AG09319 (cell line): ENCODE measurements around the gene NHERF1.

ENCODE experiments used
- DNase-seq: peaks from one replicate; pipeline ENCODE4 v3.0.0-alpha.2; 2010; ENCODE audit warnings: low read depth; ENCODE audit errors: extremely low read depth
- TF ChIP-seq, protein P1 (sequence below): IDR thresholded peaks from 2 replicates; pipeline ENCODE4 v1.5.1; 2011; ENCODE audit warnings: low read depth, mild to moderate bottlenecking, inconsistent platforms, low read length, moderate library complexity

NHERF1 gene

DNA sequence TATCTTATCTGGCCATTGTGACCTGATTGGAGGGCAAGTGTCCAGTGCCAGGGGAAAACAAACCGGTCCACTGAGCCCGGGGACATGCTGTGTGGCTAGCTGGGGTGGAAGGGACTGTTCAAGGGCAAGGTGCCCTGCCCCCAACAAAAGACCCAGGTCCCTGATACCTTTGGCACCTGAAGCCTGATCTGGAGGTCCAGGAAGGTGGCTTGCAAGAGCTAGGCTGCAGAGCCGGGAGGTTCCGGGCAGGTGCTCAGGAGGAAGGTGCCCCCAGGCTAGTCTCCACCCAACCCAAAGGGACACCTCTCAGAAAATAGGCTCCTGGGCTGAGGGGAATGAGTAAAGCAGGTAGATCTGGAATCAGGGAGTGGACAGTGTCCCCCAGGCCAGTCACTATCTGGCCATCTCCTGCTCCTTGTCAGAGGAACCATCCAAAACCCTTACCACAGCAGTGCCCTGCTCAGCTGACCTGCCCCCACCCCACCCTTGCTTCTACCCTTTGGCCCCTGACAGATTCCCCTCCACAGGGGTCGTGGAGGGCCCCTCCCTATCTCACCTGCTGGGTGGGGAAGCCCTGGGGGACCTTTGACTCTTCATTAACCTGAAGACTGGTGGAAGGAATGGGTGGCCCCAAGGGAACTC, 21.5 kb downstream of the NHERF1 start:
- TF ChIP-seq, protein P1, sequence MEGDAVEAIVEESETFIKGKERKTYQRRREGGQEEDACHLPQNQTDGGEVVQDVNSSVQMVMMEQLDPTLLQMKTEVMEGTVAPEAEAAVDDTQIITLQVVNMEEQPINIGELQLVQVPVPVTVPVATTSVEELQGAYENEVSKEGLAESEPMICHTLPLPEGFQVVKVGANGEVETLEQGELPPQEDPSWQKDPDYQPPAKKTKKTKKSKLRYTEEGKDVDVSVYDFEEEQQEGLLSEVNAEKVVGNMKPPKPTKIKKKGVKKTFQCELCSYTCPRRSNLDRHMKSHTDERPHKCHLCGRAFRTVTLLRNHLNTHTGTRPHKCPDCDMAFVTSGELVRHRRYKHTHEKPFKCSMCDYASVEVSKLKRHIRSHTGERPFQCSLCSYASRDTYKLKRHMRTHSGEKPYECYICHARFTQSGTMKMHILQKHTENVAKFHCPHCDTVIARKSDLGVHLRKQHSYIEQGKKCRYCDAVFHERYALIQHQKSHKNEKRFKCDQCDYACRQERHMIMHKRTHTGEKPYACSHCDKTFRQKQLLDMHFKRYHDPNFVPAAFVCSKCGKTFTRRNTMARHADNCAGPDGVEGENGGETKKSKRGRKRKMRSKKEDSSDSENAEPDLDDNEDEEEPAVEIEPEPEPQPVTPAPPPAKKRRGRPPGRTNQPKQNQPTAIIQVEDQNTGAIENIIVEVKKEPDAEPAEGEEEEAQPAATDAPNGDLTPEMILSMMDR: no peak
- DNase-seq: no peak

DNA sequence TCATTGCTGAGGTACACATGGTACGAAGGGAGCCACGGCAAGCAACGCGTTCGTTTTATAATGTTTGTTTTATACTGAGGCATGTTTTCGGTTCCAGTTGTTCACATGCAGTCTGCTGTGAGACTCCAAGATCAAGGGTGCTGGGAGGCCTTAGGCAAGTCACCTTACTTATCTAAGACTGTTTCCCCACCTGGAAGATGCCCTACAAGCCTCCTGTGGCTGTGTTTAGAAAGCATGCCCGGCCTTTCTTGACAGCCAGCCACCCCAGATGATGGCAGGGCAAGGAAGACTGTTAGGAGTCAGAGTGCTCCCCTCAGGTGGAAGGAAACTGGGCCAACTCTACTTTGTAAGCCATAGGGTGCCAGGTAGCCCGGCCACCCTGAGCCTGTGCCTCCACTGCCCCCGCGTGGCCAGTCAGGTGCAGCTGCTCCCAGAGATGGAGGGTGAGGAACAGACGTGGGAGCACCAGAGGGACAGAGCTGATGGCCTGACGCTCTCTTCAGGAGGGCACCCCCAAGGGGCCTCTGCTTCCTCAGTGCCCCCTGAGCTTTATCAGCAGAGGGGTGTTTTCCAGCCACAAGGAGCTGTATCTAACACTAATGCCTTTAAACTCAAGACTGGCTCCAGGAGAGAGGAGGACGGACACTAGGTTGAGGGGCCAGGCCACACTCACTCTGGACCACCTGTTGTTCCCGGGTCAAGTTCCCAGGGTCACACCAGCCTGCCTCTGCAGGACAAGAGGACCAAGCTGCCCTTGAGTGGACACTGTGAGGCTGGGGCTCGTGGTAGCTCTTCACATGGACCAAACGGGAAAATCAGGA, 22.3 kb downstream of the NHERF1 start:
- TF ChIP-seq, protein P1: peak; percentile 57
- DNase-seq: no peak

DNA sequence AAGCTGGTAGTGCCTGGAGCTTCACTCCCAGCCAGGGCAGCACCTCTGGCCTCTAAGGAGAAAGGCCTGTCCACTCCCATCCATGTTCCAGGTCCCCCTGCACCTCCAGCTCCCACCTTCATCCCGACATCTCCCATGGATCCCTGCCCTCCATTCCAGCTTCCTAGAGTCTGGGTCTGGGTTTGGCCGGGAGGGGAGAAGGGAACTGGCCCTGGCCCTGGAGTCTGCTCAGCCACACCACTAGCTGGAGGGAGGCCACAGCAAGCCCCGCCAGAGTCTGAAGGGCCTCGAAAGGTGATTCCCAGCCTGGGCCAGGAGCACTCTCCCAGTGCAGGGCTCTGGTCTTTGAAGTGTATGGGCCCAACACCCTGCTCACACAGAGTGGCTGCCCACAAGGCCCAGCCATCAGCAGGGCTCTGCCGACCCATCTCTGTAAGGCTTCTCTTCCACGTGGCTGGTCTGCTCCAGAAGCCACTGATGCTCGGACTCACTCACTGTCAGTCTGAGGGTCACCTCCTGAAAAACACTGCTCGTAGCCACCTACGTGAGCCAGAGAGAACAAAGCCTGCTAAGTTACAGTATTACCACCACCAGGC, 23.0 kb downstream of the NHERF1 start:
- DNase-seq: no peak
- TF ChIP-seq, protein P1: no peak

DNA sequence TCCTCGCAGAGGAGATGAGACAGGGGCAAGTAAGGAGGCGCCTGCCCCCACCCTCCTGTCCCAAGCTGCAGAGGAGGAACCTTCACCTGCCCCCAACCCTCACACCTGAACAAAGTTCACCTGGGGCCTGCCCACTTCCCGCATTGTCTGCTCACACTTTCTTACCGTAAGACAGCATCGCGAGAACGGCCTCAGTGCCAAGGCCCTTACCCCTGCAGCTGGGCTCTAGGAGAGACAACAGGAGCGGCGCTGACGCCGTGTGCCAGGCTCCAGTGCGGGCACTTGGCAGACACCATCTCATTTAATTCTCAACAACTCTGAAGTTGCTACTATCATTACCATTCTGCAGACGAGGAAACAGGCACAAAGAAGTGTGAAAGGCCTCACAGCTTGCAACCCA, 23.6 kb downstream of the NHERF1 start:
- TF ChIP-seq, protein P1: no peak
- no peak for DNase-seq

DNA sequence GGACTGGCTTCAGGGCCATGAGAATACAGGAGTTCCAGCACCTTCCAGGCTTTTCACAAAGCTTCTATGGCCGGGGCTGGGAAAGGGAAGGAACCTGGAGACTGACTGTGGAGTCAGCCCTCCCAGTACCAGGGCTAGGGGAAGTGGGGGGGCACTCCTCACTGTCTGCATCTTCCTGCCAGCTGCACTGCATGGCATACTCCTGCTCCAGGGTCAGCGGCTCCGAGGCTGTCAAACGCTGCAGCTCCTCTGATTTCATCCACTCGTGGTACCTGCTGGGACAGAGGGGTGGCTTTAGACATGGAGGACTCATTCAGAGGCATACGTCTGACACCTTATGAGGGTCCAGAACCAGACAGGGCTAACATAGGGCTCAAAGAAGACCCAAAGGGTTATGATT, 25.0 kb downstream of the NHERF1 start:
- DNase-seq: no peak
- TF ChIP-seq, protein P1: no peak

DNA sequence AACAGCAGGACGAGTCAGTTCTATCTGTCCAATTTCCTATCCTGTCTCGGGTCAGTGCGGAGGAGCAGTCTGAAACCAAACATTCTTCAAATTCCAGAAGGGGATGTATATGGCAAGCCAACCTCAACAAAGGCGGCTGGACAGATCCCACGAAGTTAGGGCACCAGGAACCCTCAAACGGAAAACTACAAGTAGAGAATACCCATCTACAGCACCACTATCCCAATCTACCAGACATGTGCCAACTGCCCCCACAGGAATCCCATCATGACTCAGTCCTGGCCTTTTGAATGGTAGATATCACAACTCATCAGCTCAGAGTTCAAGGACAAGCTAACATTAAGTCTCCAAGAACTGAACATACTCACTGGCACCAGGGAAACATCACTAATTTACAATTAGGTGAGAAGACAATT, 25.5 kb downstream of the NHERF1 start:
- no peak for DNase-seq
- TF ChIP-seq, protein P1: no peak

DNA sequence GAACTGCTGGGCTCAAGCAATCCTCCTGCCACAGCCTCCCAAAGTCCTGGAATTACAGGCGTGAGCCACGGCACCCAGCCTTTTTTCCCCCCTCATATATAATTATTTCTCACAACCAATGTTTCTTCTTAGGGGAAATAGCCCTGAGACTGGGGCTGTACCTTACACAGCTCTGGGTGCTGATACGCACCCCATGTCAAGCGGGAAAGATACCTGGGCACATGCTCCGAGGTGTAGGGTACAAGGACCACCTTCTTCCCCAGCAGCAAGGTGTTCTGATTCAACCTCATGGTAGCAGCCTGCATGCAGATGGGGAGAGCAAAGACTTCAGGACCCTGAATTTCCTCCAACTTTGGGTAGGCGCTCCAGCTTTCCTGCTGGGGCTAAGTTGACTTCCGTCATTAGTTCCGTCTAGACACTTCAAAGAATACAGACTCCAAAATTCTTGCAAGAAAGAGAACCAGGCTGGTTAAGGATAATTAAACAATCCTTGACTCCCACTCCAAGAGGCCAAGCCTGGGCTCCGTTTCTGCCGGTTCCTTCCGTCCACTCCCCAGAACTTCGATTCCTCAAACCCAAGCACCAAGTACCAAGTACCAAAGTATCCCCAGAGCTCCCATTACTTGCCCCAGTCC, 27.1 kb downstream of the NHERF1 start:
- DNase-seq: no peak
- TF ChIP-seq, protein P1: no peak
